CD4-positive, CD25-positive, alpha-beta regulatory T cell (primary cell): ENCODE data around the gene XXYLT1. TPM values are rescaled to one million over a fixed set of nuclear protein-coding genes. Genes with fewer than 3 reads are reported as not detected.

Experiments
- ATAC-seq, 2 donors: fragments of 150-1000 bp; cut with Tn5 transposase; one replicate each; pipeline ENCODE4 v1.10.0; 2021; ENCODE audit warnings: low read depth in 2 of 2, moderate number of reproducible peaks in 2 of 2, moderate library complexity in 1 of 2
- DNase-seq, 3 donors: peaks; one replicate each; pipeline versions ENCODE4 v3.0.0 to v3.0.0-alpha.2; 2012 to 2022; ENCODE audit warnings: mixed read lengths in 1 of 3
- H3K27ac ChIP-seq: one replicate; pipeline ENCODE4 v1.7.0; 2013; ENCODE audit warnings: mild to moderate bottlenecking, low read length; ENCODE audit not compliant: insufficient read depth, poor library complexity, severe bottlenecking
- H3K27me3 ChIP-seq: one replicate; pipeline ENCODE4 v1.7.0; 2013; ENCODE audit warnings: low read length; ENCODE audit not compliant: control insufficient read depth, insufficient read depth
- H3K36me3 ChIP-seq: one replicate; pipeline ENCODE4 v1.7.0; 2013; ENCODE audit warnings: mild to moderate bottlenecking, low read length, moderate library complexity; ENCODE audit not compliant: control insufficient read depth, insufficient read depth
- H3K4me1 ChIP-seq: 2 replicates; pipeline ENCODE4 v1.7.0; 2013; ENCODE audit warnings: mild to moderate bottlenecking, low read length; ENCODE audit not compliant: insufficient read depth, control insufficient read depth, poor library complexity, severe bottlenecking
- H3K4me3 ChIP-seq: one replicate; pipeline ENCODE4 v1.7.0; 2013; ENCODE audit warnings: low read depth, mild to moderate bottlenecking, low read length, moderate library complexity
- H3K9me3 ChIP-seq, 2 experiments: 1 replicate in 1 of 2; 2 replicates in 1 of 2; pipeline ENCODE4 v1.7.0; 2013; ENCODE audit warnings: low read length in 2 of 2, mild to moderate bottlenecking in 1 of 2, moderate library complexity in 1 of 2; ENCODE audit not compliant: control insufficient read depth in 2 of 2
- H3K27ac Mint-ChIP-seq, 3 donors: one replicate each; pipeline ENCODE4 v1.8.0; 2020 to 2022; ENCODE audit warnings: mild to moderate bottlenecking in 3 of 3, mixed read lengths in 3 of 3, moderate library complexity in 2 of 3
- H3K27me3 Mint-ChIP-seq: one replicate; pipeline ENCODE4 v1.8.0; 2022; ENCODE audit warnings: mild to moderate bottlenecking, mixed read lengths
- H3K36me3 Mint-ChIP-seq: one replicate; pipeline ENCODE4 v1.8.0; 2020; ENCODE audit warnings: mixed read lengths
- H3K4me1 Mint-ChIP-seq, 4 donors: one replicate each; pipeline ENCODE4 v1.8.0; 2020 to 2022; ENCODE audit warnings: mixed read lengths in 4 of 4, mild to moderate bottlenecking in 1 of 4
- H3K4me3 Mint-ChIP-seq, 4 donors: one replicate each; pipeline ENCODE4 v1.8.0; 2020 to 2022; ENCODE audit warnings: mild to moderate bottlenecking in 4 of 4, mixed read lengths in 4 of 4, moderate library complexity in 3 of 4
- H3K9me3 Mint-ChIP-seq, 7 donors: one replicate each; pipeline ENCODE4 v1.8.0; 2020 to 2022; ENCODE audit warnings: mixed read lengths in 7 of 7, mild to moderate bottlenecking in 3 of 7, moderate library complexity in 2 of 7
- polyA plus RNA-seq, 4 donors: library from polyadenylated mRNA; unstranded; fragments of 300-500 nt; fragmentation: Illumina TruSeq; gene quantifications; one replicate each; pipeline ENCODE4 v1.2.3, GENCODE V29; 2021
- total RNA-seq: library from RNA; stranded (reverse); gene quantifications from one replicate; pipeline ENCODE4 v1.2.3, GENCODE V29; 2022

Gene XXYLT1
- total and polyA plus RNA-seq, 5 donors from 2014 or later, result 3.9 to 6.4 (median 5.7) TPM

DNA sequence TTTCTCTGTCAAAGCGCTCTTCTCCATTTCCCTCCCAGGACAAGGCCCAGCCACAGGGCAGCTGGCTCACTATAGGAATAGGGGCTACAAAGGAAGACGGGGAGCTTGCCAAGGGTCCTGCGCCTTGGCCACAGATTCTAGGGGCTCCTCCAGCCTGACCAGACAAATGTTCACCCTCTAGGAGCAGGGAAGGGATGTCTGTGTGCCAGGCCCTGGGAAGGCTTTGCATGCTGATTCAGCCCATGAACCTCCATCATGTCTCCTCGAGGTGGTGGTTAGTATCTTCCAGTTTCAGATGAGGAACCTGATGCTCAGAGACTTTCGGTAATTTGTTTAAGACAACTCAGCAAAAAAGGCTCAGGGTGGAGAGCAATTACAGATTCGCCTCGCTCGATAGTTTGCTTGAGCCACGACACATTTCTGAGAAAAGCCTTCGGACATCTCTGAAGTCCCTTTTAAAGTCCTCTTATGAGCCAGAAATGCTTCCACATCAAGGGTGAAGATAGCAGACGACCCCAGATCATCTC is 110.0 kb downstream of the XXYLT1 start:
- H3K4me1 ChIP-seq, result peaks cover 22% of the 10 kb centered on the region
- H3K4me3 Mint-ChIP-seq, result no peak overlapping the region
- ATAC-seq, result no peak
- H3K9me3 ChIP-seq, result no peaks in the 10 kb centered on the region
- no peaks in the 10 kb centered on the region for H3K36me3 ChIP-seq
- peaks cover 0 to 2% (median 0%) of the 10 kb centered on the region in 7 donors for H3K9me3 Mint-ChIP-seq
- H3K4me3 ChIP-seq, result no peak overlapping the region
- DNase-seq, result no peak
- peaks cover 20 to 79% (median 46%) of the 10 kb centered on the region in 4 donors for H3K4me1 Mint-ChIP-seq
- H3K27ac Mint-ChIP-seq, result peak overlapping the region in 2 of 3 donors; percentile 67
- H3K36me3 Mint-ChIP-seq, result no peaks in the 10 kb centered on the region
- no peaks in the 10 kb centered on the region for H3K27me3 Mint-ChIP-seq
- H3K27me3 ChIP-seq, result no peaks in the 10 kb centered on the region
- H3K27ac ChIP-seq, result no peak overlapping the region

DNA sequence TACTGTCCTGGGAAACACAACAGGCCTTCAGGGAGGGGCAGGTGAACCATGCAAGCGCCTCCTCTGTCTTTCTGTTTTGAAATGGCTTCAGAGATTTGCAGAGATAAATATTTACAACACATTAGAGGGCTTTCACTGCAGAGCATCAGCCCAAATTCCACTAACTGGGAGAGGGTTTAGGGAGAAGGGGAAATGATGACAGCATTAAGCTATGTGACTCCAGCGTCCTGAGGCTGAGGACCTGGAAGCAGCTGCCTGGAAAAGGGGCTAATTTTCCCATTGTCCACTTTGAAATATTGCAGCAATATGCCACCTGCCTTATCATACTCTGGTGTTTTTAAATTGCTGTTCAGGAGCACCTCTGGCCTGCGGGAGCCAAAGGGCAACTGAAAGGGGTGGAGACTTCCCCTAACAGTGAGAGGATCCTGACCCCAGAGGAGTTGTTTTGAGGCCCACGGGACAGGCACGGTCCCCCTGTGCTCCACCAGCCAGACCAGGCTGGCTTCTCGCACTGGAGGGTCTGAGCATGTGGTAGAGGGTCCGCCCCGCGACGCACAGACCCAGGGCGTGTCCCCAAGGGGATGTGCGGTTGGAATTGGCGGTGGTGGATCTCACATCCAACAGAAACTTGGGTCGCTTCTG is 110.6 kb downstream of the XXYLT1 start:
- Histone ChIP-seq H3K27me3 (no peaks in the 10 kb centered on the region), H3K4me3 (no peak overlapping the region), H3K4me1 (peaks cover 22% of the 10 kb centered on the region), H3K27ac (no peak overlapping the region), H3K36me3 (no peaks in the 10 kb centered on the region), H3K9me3 (no peaks in the 10 kb centered on the region)
- H3K4me1 Mint-ChIP-seq, result peaks cover 20 to 79% (median 44%) of the 10 kb centered on the region in 4 donors
- no peaks in the 10 kb centered on the region for H3K36me3 Mint-ChIP-seq
- DNase-seq (no peak), ATAC-seq (no peak)
- no peaks in the 10 kb centered on the region for H3K27me3 Mint-ChIP-seq
- H3K9me3 Mint-ChIP-seq, result peaks cover 0 to 2% (median 0%) of the 10 kb centered on the region in 7 donors
- H3K4me3 Mint-ChIP-seq, result peak overlapping the region in 2 of 4 donors; percentile 7 to 82
- H3K27ac Mint-ChIP-seq, result peak overlapping the region; percentile 14 to 67 (median 67)

DNA sequence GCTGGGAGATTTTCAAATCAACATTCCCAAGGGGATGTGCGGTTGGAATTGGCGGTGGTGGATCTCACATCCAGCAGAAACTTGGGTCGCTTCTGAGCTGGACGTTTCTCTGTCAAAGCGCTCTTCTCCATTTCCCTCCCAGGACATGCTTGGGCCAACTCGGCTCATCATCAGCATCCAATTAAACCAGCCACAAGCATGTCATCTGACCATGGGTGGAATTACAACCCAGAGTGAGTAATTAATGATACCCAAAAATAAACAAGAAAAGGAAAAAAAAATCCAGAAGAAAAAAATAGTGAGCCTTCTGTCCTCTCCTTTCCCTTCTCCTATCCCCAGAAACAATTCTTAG is 111.2 kb downstream of the XXYLT1 start:
- Mint-ChIP-seq H3K36me3 (no peaks in the 10 kb centered on the region), H3K27ac (peak overlapping the region in 2 of 3 donors; percentile 67), H3K4me1 (peaks cover 20 to 79% (median 46%) of the 10 kb centered on the region in 4 donors), H3K4me3 (peak overlapping the region in 1 of 4 donors; percentile 82), H3K9me3 (peaks cover 0 to 2% (median 0%) of the 10 kb centered on the region in 7 donors), H3K27me3 (no peaks in the 10 kb centered on the region)
- H3K9me3 ChIP-seq, result no peaks in the 10 kb centered on the region
- peaks cover 27% of the 10 kb centered on the region for H3K4me1 ChIP-seq
- no peaks in the 10 kb centered on the region for H3K36me3 ChIP-seq
- no peaks in the 10 kb centered on the region for H3K27me3 ChIP-seq
- no peak for DNase-seq
- no peak overlapping the region for H3K27ac ChIP-seq
- ATAC-seq, result no peak
- no peak overlapping the region for H3K4me3 ChIP-seq

- H3K4me3 Mint-ChIP-seq, result peak overlapping the region in 1 of 4 donors; percentile 37
- Histone ChIP-seq H3K4me1 (peaks cover 32% of the 10 kb centered on the region), H3K9me3 (no peaks in the 10 kb centered on the region), H3K27ac (no peak overlapping the region), H3K27me3 (no peaks in the 10 kb centered on the region), H3K36me3 (no peaks in the 10 kb centered on the region), H3K4me3 (no peak overlapping the region)
- no peak for ATAC-seq
- H3K27me3 Mint-ChIP-seq, result no peaks in the 10 kb centered on the region
- H3K9me3 Mint-ChIP-seq, result peaks cover 0 to 2% (median 0%) of the 10 kb centered on the region in 7 donors
- peak overlapping the region in 2 of 3 donors; percentile 65 to 66 for H3K27ac Mint-ChIP-seq
- no peak for DNase-seq
- H3K4me1 Mint-ChIP-seq, result peaks cover 20 to 80% (median 47%) of the 10 kb centered on the region in 4 donors
- H3K36me3 Mint-ChIP-seq, result no peaks in the 10 kb centered on the region
Measured at GRCh38 chr3:195159117-195159813, 111.7 kb downstream of the XXYLT1 start.

DNA sequence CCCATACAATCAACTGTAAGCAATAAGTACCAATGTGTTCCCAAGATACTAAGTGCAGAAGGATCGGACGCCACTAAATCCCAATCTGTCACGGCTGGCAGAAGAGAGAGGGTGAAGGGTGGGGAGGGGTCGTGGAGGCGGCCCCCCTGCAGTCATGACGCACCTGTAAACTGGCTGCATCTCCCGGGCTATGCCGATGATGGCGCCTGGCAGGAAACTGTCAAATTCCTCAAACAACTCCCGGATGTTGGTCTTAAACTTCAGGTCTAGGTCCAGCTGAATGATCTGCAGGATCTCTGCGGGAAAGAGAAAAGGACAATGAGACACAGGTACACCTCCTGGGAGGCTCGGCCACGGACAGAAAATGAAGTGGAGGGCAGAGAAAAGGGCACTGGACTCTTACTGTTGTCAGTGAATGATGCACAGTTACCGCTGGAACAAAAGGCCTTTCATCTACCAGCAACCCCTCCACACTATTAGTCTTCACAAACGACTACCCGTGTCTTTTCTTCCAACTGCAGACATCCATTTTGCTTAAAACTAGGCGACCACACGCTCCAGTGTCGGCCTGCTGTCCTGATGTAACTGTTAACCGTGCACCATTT is 114.6 kb downstream of the XXYLT1 start:
- peaks cover 0 to 2% (median 0%) of the 10 kb centered on the region in 7 donors for H3K9me3 Mint-ChIP-seq
- Histone ChIP-seq H3K36me3 (no peaks in the 10 kb centered on the region), H3K4me1 (peaks cover 10% of the 10 kb centered on the region), H3K9me3 (no peaks in the 10 kb centered on the region), H3K27me3 (no peaks in the 10 kb centered on the region), H3K27ac (no peak overlapping the region), H3K4me3 (no peak overlapping the region)
- no peak overlapping the region for H3K4me3 Mint-ChIP-seq
- peaks cover 3 to 79% (median 41%) of the 10 kb centered on the region in 4 donors for H3K4me1 Mint-ChIP-seq
- peaks cover 4% of the 10 kb centered on the region for H3K36me3 Mint-ChIP-seq
- DNase-seq (no peak), ATAC-seq (no peak)
- no peaks in the 10 kb centered on the region for H3K27me3 Mint-ChIP-seq
- peak overlapping the region in 1 of 3 donors; percentile 69 for H3K27ac Mint-ChIP-seq

DNA sequence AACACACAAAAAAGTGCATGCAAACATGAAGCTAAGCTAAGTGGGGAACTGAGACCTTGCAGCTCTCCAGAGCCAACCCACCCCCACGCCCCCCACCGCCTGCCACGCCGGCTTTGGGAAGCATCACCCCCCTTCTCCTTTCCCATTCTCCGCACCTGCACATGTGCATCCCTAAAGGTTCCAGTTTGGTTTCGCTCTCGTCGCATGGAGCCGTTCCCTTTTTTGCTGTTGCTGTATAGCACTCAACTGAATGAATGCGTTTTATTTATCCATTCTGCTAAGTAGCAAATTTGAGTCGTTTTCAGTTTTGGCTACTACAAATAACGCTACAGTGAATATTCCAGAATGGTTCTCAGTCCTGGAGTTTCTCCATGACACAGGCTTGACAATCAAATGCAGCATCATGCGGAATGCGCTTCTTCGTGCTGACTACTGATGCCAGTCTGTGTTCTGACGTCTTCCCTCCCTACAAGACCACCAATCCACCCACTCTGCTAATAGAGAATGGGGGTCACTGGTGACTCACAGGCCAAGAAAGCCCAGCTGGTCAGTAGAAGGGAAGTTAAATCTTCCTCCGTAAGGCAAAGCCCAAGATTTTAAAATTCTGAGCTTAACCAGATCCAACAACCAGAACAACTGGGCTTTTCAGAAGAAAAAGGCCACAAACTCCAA is 115.3 kb downstream of the XXYLT1 start:
- Mint-ChIP-seq H3K27ac (peak overlapping the region; percentile 69 to 95 (median 78)), H3K27me3 (no peaks in the 10 kb centered on the region)

DNA sequence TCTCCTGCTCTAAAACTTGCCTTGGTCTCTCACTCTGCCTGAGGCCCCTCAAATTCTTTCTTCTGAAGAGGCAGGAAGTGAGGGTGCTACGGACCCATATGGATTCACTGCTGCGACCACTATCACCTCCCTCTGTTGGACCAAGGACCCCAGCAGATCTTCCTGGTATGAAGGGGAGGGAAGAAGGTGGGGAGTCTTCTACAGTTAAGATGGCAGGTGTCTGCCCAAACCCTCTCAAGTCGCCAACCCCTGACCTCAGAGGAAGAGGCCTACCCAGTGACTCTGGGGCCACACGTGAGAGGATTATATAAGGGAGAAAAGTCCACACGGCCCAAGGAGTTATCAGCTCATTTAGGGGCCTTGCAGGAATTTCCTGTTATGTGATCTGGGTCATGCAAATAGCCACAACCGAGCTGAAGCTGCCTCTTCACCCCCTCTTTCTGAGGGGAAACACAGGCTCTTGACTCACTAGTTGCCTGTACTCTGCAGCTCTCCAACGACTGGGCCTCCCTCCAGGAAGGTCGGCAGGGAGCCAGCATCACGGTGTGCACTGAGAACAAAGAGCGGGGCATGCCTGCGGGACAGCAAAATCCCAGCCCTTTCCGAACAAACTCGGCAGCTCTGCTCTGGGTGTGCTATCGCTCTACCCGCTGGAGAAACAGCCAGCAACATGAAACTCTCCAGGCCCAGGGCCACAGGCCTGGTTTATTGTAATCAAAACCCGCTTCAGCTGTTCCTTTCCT is 116.0 kb downstream of the XXYLT1 start:
- H3K4me3 ChIP-seq, result no peak overlapping the region
- H3K4me1 ChIP-seq, result peaks cover 24% of the 10 kb centered on the region
- H3K9me3 ChIP-seq, result no peaks in the 10 kb centered on the region
- H3K27ac ChIP-seq, result no peak overlapping the region
- ATAC-seq (peak; percentile 15 to 16), DNase-seq (no peak)
- Mint-ChIP-seq H3K9me3 (peaks cover 0 to 2% (median 0%) of the 10 kb centered on the region in 7 donors), H3K4me1 (peaks cover 0 to 78% (median 42%) of the 10 kb centered on the region in 4 donors), H3K27ac (peak overlapping the region; percentile 72 to 91 (median 85)), H3K4me3 (peak overlapping the region; percentile 34 to 71 (median 57)), H3K36me3 (peaks cover 4% of the 10 kb centered on the region), H3K27me3 (no peaks in the 10 kb centered on the region)
- H3K27me3 ChIP-seq, result no peaks in the 10 kb centered on the region
- no peaks in the 10 kb centered on the region for H3K36me3 ChIP-seq

More for the DNA sequence above, 115.3 kb downstream of the XXYLT1 start:
- no peaks in the 10 kb centered on the region for H3K9me3 ChIP-seq
- H3K27ac ChIP-seq, result no peak overlapping the region
- Mint-ChIP-seq H3K4me1 (peaks cover 0 to 78% (median 38%) of the 10 kb centered on the region in 4 donors), H3K36me3 (peaks cover 4% of the 10 kb centered on the region), H3K9me3 (peaks cover 0 to 2% (median 0%) of the 10 kb centered on the region in 7 donors), H3K4me3 (peak overlapping the region in 1 of 4 donors; percentile 46)
- DNase-seq, result no peak
- H3K36me3 ChIP-seq, result no peaks in the 10 kb centered on the region
- ATAC-seq, result no peak
- no peak overlapping the region for H3K4me3 ChIP-seq
- H3K27me3 ChIP-seq, result no peaks in the 10 kb centered on the region
- H3K4me1 ChIP-seq, result peaks cover 17% of the 10 kb centered on the region
